ENCODE data around the gene LRRC8C.
"Not testable (repeated sequence)": the region's sequence is repeated elsewhere in the genome, so short reads cannot be mapped to it uniquely, and the experiment has no call there.

Gene LRRC8C

DNA sequence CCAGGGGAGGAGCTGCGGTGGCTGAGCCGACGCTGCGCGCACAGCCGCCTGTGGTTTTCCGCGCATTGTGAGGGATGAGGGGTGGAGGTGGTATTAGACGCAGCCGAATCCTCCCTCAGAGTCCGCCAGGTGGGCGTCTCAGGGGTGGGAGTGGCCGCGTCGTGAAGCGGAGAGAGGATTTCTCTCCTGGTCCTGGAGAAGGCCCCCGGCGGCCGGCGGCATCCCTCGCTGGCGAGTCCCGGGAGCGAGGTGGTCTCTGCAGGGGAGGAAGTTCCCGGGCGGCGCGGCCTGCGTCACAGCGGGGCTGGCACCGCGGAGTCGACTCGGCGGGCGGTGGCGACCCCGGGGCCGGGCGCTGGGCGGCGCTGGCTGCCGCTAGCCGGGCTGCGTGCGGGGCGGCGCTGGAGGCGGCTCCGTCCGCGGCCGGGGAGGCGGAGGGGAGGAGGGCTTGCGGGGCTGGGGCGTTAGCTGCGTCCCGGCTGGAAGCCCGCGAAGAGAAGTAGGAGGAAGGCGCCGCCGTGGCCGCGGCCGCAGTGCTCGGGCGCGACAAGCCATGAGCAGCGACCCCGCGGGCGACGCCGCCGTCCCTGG lies at the start of gene LRRC8C:
TSS of gene LRRC8C (plus strand) at position 464 of the 591 bp plus-strand sequence. CDS start 53,354 bp downstream, outside the sequence.
- peak; percentile 89 for DNase-seq

DNA sequence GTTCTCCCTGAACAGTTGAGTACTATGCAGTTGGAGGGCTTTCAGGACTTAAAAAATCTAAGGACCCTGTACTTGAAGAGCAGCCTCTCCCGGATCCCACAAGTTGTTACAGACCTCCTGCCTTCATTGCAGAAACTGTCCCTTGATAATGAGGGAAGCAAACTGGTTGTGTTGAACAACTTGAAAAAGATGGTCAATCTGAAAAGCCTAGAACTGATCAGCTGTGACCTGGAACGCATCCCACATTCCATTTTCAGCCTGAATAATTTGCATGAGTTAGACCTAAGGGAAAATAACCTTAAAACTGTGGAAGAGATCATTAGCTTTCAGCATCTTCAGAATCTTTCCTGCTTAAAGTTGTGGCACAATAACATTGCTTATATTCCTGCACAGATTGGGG lies 48.7 kb upstream of the LRRC8C start:
- DNase-seq: no peak

DNA sequence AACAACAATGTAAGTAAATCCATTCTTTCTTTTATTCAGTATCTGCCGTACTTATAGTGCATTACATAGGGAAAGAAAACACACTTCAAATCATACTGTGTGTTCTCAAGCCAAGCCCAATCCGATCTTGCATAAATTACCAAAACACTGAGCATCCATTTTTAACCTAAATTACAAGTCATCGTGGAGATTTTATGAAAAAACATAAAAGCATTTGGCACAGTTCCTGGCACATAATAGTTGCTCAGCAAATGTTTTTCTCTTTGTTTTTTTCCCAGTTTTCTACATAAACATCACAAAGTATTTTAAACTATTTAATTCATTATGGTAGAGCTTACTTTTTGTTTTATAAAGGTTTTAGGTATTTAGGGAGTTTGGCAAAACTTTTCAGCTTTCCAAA lies 48.1 kb upstream of the LRRC8C start:
- DNase-seq: no peak

DNA sequence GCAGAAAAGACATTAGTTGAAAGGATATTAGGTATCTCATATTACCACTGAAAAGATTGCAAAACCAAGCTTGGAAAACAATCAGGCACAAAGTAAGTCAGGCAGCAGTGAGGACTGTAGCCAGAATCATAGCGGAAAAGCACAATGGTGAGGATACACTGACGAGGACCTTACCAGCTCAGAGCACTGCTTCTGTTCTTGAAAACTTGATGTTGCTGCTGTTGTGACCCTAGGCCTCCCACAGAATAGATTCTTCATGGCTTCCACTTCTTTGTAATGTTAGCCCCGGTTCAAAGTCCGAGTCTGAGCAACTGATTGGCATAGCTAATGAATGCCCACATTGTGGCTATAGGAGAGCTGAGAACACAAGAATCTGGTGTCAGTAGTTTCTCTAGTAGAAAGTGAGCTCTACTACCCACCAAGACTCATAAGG lies 45.2 kb upstream of the LRRC8C start:
- DNase-seq: no peak

DNA sequence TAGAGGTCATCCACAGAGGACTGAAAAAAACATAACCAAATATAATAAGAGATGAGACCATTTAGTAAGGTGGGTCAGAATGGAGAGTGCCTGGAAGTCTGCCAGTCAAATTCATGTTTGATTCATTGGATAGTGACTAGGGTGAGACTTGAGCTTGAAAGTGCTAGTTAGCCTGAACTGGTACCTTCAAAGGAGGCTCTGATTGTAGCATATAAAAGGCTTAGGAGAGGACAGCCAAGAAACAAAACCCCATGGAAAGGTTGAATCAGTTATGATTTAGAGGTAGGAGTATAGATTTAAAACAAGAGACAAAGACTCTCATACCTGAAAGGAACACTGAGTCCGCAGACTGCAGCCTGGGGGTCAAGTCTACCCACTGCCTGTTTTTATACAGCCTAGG lies 44.4 kb upstream of the LRRC8C start:
- no peak for DNase-seq

DNA sequence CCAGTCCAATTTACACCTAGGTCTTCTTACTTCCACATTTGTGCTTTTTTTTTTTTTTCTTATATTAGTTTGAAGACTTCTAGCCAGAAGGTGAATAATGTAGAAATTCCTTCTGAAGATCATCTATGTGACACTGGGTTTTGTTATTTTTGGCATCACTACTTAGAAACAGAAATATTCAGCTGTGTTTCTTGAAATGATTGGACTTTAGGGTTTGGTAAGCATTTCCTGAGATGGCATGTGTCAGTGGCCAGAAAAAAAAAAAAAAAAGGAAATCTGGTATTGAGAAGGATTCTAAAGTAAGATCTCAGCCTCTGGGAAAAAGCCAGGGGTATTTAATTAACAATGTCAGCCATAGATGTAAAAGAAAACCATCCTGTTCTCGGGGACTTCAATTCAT lies 43.4 kb upstream of the LRRC8C start:
- DNase-seq: no peak

DNA sequence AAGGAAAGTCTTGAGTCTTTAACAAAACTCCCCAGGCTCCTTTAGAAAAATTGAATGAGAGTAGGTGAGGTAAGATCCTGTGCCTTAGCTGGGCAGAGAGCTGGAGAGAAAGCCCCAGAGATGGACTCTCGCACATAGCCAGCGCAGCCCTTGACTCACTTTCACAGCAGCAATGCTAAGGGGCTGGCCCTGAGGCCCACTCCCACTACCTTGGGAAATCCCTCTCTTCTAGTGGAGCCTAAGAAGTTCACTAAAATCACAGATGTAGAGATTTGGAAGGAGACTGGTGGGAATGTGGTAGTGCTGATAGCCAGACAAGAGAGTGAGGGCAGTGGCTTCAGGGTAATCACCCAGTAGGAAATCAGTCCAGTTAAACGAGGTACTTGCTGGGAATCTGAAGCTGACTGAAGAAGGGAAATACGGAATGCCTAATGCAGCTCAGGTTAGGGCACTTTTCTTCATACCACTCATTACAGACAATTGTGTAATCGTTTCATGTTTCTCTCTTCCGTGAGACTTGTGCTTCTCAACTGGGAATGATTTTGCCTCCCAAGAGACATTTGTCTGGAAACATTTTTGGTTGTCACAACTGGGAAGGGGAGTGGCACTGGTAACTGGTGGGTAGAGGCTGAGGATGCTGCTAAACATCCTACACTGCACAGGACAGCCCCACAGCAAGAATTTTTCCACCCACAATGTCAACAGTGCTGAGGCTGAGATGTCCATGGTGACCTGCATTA lies 42.4 kb upstream of the LRRC8C start:
- DNase-seq: no peak

DNA sequence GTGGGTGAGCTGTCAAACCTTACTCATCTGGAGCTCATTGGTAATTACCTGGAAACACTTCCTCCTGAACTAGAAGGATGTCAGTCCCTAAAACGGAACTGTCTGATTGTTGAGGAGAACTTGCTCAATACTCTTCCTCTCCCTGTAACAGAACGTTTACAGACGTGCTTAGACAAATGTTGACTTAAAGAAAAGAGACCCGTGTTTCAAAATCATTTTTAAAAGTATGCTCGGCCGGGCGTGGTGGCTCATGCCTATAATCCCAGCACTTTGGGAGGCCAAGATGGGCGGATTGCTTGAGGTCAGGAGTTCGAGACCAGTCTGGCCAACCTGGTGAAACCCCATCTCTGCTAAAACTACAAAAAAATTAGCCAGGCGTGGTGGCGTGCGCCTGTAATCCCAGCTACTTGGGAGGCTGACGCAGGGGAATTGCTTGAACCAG lies 40.0 kb upstream of the LRRC8C start:
- not testable (repeated sequence) for DNase-seq

DNA sequence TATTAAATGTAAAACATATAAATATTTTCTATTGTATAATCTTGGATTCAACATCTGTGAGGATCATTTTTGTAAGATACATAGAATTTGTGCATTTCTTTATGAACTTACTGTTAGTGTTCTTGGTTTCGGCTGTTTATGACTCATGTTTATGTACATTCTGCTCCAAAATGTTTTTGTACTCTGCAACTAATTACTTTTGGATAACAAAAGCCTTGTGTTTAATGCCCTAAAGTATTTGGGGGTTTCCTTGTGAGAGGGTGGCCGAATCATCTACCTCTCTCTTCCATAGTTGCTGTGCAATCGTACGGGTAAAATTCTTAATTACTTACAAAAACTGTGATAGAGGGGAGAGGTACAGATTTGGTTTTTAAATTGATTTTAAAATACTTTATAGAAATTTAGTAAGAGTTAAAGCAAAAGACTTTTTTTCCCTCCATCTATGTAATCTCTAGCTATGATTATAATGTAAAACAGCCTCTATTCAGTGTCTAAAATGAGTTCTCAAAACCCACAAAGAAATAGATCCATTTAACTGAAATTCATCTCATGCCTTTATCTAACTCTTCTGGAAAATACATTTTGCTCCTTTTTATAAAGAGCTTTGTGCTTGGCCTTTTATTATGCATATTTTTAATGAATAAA lies 38.7 kb upstream of the LRRC8C start:
- DNase-seq: no peak

DNA sequence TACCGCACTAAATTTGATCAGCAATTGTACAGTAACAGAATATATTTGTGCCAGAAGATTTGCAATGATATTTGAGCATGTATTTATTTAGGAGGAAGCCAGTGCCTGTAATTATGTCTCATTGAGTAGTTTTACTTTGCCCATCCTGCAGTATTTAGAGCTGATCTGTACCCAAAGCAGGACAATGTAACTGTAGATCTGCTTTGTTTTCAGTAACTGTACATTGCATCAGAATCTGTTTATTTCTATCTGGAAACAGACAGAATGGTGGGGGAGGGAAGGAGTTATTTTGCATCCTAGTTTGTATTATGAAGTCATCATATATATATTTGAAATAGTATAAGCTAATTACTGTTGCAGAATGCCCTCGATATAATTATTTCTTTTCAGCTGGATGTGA lies 36.2 kb upstream of the LRRC8C start:
- no peak for DNase-seq

DNA sequence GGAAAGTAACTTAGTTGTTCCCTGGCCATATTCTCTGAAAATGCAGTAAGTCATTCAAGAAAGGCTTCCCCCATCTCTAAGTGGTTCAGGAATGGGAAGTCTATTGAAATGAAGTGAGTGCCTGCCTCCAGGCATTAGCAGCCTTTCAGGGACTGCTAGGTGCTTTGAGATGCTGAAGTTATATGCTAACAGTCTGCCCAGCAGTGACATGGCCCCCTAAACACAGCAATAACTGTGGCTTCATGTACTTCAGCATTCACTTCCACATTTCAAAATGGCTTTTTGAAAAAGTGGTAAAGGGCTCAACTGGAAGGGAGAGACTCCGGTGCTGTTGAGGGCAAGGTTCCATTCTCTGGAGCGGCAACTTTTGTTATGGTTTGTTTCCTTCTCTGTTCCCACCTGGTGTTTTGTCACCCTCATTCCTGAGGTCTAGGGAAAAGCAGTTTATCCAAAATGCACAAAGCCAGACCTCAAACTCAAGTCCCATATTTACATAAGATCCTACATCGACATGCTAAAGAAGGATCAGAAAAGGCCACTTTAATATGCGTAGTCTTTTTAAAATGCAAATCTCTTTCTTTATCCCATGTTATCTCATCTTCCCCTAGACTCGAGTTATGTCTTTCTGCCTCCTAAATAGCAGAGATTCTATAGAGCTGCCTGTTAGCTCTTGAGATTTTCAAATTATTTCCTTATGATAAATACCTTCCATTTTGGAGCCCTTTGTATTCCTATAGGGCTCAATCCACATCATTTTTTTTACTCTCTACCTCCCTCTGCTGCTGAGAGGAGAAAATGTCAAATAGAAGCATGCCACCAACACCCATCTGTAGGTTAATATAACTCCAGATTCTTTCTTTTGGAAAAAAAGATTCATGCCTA lies 34.2 kb upstream of the LRRC8C start:
- DNase-seq: no peak

DNA sequence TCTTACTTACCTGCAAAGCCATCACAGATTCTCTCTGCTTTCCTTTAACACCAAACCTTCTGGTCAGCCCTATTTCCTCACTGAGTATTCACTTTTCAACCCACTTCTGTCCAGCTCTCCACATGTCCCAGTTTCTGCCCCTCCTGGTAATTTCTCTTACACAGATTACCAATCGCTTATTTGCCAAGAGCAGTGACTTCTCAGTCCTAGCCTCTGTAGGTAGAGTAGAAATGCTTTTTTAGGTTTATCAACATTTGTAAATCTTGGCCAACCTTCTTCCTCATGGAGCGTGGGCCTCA lies 33.6 kb upstream of the LRRC8C start:
- DNase-seq: no peak

DNA sequence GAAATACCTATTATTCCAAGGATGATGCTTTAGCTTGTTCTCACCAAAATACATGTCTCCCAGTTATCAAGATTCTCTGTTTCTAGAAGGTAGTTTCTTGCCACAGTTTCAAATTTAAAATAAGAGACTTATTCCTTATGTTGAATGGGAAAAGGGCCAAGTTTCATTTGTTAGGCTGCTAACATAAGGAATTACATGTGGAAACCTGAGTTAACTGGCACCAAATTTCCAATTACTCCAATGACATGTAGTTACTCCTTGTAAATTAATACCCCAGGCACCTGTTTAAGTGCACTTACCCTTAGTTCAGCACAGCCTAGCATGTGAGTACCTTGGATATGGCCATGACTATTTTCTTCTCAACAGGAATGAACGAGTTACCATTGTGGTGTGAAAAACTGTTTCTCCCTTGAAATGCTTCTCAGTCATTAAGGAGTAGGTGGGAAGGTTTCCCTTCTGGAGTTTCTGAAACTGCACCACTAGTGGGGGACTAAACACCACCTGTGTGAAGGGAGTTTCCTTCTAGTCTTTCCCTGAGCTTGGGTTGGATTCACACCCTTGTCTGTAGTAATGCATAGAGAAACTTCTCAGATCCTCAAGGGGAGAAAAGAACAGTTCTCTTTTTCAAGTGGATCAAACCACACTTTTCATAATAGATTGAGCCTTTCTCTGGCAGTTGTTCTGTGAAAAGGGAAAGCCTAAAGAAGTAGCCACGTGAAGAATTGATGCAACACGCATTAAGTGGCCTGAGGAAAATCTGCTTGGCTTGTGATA lies 32.3 kb upstream of the LRRC8C start:
- no peak for DNase-seq

DNA sequence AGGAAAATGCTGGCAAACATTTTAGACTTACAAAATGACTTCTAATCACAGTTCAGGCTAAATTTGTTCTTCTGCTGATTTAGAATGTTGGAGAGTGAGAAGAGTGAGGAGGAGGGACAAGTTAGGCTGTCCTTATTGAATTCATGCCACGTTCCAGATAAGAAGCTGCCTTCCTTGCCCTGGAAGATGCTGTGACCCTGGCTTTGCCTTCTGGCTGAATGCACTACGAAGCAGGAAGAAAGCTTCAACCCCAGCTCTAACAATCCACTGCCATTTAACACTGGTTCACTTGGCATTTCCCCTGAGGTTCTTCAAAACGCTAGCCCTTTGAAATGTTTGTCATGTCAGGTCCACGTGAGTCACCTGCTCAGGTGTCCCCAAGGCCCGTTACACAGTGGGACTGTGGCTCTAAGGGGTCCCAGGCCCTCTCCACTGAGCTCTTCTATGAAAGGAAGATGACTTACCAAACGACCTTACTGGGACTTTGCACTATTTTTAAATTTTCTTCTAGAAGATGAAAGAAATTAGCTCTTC lies 30.0 kb upstream of the LRRC8C start:
- peak; percentile 34 for DNase-seq

DNA sequence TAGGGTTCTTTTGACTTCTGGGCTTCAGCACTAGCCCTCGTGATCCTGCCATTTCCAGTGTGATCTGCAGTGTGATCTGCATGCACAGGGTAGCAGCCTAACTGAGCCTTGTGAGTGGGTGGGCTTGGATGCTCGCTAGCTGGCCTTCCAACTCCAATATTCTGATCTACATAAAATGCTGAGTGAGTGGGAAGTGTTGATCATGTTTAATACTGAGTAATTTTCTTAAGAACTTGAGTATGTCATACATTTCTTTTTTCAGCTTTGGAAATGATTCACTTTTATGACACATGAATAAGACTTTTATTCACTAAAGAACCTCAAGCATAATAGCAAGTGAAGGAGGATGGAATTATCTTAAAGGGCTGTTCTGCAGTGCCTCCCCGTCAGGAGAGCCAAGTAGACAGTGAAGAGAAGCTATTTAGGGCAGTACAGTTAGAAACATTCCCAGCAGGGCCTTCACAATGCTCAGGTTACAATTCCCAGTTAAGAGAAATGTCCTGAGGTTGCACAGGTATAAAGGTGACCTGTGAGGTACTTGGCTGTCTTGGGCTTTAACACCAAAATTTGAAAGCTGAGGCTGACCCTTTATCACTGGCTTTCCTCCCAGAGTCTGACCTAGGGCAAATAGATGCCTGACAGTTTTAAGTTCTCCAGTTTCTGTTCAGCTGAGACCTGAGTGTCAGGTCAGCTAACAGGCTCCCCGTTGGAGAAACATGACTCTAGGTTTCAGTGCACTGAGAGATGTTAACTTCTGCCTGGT lies 29.1 kb upstream of the LRRC8C start:
- peak; percentile 41 for DNase-seq

DNA sequence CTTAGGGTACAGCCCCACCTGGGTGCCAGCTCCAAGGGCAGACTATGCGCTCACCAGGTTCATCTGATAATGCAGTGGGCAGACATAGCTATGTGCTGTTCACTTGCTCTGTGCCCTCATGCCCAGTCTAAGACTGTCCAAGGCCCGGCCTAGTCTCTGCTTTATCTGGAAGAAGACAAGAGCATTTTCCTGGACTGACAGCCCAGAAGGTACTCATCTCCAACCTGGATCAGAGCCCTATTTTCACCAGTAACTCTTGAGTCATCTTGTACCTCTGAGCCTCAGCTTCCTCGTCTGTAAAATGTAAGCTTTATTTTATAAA lies 28.5 kb upstream of the LRRC8C start:
- DNase-seq: no peak

DNA sequence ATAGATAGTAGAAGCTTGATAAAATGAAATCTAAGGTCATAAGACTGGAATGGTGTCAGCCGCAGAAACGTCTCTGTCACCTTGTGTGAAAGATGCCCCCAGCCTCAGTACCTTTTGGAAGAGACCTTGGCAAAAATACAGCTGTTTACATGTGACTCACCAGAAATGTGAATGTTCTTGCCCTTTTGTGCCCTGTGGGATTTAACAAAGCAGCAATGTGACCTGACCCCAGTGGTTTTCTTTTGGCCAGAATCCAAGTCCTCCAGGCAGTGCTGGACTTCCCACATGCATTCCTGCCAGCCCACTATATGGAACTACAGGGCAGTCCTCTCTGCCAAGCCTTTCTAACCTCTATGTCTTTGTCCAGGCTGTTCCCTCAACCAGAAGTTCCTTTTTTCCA lies 27.2 kb upstream of the LRRC8C start:
- no peak for DNase-seq

DNA sequence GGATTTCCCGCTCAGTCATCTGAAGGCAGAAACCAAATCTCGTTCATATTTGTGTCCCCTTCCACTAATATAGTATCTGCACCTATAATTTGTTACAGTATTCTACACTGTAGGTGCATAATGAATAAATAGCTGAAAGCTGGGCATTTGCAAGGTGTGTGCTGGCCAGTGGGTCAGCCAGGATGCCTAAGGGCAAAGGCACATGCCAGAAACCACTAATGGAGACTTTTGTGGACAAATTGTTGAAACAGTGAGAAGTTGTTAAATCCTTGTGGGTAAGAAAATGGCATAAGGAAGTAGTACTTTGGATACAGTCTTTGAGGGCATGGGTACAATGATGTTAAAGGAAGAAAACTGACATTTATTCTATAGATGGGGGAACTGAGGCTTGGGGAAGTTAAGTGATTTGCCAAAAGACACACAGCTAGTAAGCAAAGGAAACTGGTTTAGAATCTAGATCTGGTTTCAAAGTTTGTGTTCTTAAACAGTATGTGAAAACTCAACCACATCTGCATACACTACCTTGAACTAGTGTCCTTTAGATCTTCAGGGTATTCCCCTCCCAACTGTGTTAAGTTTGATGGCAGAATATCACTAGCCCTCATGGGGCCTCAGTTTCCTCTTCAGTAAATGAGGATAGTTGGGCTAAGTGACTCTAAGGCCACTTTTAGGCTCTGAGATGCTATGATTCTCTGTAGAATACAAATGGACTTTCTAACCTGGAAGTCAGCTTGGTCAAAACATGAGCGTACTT lies 26.5 kb upstream of the LRRC8C start:
- DNase-seq: no peak

DNA sequence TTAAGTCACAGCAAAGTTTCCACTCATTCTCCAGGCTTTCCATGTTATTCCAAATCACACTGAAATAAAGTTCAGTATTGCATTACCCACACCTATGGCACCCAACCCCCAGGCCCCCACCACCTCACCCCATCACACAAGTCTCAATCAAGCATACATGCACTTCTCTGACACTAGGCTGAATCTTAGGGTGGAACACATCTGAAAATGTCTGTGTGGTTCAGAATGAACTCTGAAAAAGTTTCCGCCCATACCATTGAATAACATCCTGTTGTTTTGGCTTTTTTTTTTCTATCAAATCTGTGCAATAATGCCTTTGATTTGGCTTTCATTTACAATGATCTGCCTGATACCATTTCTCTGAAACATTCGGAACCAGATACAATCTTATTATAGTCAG lies 25.8 kb upstream of the LRRC8C start:
- DNase-seq: peak; percentile 66

DNA sequence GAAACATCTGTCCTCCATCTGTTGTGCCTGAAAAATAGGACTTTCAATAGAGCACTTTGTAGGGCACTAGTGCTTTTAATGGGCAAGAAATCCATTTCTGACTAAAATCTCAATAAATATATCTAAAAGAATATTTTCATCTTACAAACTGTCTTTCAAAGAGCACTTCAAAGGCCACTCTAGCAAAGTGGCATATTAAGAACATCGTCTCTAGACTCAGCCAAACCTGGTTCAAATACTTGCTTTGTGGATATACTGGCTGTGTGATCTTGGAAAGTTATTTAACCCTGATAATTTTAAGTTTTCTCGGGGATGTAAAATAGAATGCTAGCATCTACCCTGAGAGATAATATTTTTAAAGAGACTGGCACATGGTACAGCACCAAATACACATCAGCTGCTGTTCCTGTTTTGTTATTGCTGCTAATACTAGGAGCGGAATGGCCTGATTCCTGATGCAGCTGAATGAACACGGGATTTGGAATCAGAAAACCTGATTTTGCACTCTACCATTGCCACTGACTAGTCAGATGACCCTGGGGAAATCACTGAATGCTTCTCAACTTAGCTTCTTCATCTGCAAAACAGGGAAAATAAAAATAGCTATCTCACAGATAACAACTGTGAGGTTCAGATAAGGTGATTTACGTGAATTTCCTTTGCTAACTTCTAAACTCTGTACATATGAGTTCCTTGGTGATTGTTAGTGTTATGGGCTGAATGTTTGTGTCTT lies 25.2 kb upstream of the LRRC8C start:
- no peak for DNase-seq
